RWPE2 (cell line): ENCODE measurements around the gene ZNF276.

Experiments
- ATAC-seq: fragments of 200-7000 bp; cut with Tn5 transposase; 3 replicates; pipeline ENCODE4 v1.9.1; 2021; ENCODE audit warnings: low read depth
- DNase-seq: peaks from one replicate; pipeline ENCODE4 v3.0.0-alpha.2; 2020; ENCODE audit warnings: low spot score
- H3K27ac ChIP-seq: fragments of 450-650 bp; 2 replicates; pipeline ENCODE4 v1.5.1; 2017; ENCODE audit warnings: mild to moderate bottlenecking; ENCODE audit not compliant: poor library complexity, severe bottlenecking
- H3K27me3 ChIP-seq: fragments of 250-450 bp; sonication (Bioruptor Pico); 2 replicates; pipeline ENCODE4 v1.5.1; 2021; ENCODE audit warnings: mild to moderate bottlenecking, moderate library complexity; ENCODE audit not compliant: insufficient read depth, poor library complexity, severe bottlenecking
- H3K36me3 ChIP-seq: fragments of 250-450 bp; sonication (Bioruptor Pico); 2 replicates; pipeline ENCODE4 v1.5.1; 2020; ENCODE audit warnings: low read depth, mild to moderate bottlenecking, moderate library complexity
- H3K4me1 ChIP-seq: fragments of 250-450 bp; sonication (Bioruptor Pico); 2 replicates; pipeline ENCODE4 v1.5.1; 2021; ENCODE audit warnings: mild to moderate bottlenecking, moderate library complexity; ENCODE audit not compliant: insufficient read depth, poor library complexity, severe bottlenecking
- H3K4me3 ChIP-seq: fragments of 250-450 bp; sonication (Bioruptor Pico); 2 replicates; pipeline ENCODE4 v1.5.1; 2021; ENCODE audit warnings: mild to moderate bottlenecking, moderate library complexity; ENCODE audit not compliant: severe bottlenecking
- H3K9me3 ChIP-seq: fragments of 250-450 bp; sonication (Bioruptor Pico); 2 replicates; pipeline ENCODE4 v1.5.1; 2021; ENCODE audit warnings: mild to moderate bottlenecking, moderate library complexity; ENCODE audit not compliant: severe bottlenecking
- TF ChIP-seq, protein P1 (sequence below): fragments of 450-650 bp; IDR thresholded peaks from one replicate; pipeline ENCODE4 v1.5.1; 2017; ENCODE audit warnings: mild to moderate bottlenecking, moderate library complexity; ENCODE audit not compliant: poor library complexity, severe bottlenecking

The ZNF276 gene

DNA sequence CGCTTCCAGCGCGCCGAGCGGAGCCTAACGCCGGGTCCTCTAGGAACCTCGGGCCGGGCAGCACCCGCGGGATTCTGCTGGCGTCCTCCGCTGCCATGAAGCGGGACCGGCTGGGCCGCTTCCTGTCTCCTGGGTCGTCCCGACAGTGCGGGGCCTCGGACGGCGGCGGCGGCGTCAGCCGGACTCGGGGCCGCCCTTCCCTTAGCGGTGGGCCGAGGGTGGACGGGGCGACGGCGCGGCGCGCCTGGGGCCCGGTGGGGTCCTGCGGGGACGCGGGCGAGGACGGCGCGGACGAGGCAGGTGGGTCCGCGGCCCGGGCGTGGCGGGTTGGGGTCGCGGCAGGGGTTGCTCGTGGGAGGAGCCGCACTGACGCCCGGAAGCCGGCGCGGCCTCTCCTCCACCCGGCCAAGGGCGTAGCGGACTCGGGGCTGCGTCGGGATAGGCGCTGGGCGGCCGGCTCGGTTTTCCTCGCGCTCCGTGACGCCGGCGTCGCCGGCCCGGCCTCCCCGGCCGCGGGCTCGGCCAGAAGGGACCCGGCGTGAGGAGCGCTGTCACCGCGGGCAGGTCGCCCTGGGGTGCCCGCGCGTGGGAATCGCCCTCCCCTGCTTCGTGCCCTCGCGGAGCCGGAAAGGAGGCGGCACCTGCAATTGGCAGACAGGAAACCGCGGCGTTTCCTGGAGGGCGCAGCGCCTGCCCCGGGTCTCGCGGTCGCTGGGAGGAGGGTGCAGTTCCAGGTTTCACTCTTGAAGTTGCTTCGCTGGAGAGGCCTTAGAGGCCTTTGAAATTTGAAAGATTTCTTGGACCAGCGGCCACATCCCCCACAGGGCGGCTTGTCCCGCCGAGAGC, 432 bp downstream of the ZNF276 start:
- Histone ChIP-seq H3K36me3 (peaks cover 39% of the 10 kb centered on the region), H3K4me1 (peaks cover 18% of the 10 kb centered on the region), H3K4me3 (peak overlapping the region; percentile 79), H3K27me3 (no peaks in the 10 kb centered on the region), H3K9me3 (no peaks in the 10 kb centered on the region), H3K27ac (peak overlapping the region; percentile 91)
- TF ChIP-seq, protein P1, sequence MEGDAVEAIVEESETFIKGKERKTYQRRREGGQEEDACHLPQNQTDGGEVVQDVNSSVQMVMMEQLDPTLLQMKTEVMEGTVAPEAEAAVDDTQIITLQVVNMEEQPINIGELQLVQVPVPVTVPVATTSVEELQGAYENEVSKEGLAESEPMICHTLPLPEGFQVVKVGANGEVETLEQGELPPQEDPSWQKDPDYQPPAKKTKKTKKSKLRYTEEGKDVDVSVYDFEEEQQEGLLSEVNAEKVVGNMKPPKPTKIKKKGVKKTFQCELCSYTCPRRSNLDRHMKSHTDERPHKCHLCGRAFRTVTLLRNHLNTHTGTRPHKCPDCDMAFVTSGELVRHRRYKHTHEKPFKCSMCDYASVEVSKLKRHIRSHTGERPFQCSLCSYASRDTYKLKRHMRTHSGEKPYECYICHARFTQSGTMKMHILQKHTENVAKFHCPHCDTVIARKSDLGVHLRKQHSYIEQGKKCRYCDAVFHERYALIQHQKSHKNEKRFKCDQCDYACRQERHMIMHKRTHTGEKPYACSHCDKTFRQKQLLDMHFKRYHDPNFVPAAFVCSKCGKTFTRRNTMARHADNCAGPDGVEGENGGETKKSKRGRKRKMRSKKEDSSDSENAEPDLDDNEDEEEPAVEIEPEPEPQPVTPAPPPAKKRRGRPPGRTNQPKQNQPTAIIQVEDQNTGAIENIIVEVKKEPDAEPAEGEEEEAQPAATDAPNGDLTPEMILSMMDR, result no peak
- peak; percentile 80 for DNase-seq
- ATAC-seq, result peak; percentile 20

DNA sequence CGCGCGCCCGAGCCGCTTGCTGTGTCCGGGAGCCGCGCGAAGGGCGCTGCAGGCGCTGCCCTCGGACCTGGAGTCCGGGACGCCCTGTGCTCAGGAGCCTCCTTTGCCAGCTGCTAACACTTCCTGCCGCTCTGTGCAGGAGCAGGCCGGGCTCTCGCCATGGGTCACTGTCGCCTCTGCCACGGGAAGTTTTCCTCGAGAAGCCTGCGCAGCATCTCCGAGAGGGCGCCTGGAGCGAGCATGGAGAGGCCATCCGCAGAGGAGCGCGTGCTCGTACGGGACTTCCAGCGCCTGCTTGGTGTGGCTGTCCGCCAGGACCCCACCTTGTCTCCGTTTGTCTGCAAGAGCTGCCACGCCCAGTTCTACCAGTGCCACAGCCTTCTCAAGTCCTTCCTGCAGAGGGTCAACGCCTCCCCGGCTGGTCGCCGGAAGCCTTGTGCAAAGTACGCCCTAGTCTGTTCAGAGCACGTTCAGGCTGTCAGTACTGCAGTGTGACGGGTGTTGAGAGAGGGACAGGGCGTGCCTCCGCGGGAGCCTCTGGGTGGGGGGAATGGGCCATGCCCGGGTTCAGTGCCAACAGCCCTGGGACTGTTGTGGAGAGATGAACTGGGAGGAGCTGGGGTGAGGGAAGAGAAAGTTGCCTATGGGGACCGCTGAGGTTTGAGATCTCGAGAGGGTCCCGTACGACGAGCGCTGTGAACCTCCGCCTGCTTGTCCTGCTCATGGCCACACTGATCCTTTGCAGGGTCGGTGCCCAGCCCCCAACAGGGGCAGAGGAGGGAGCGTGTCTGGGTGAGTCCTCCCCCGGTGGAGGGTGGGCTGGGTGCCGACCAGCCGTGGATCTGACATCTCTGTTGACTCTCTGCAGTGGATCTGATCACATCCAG, 1.3 kb downstream of the ZNF276 start:
- ATAC-seq (peak; percentile 25), DNase-seq (peak; percentile 91)
- TF ChIP-seq, protein P1, result no peak
- Histone ChIP-seq H3K4me1 (peaks cover 18% of the 10 kb centered on the region), H3K27ac (peak overlapping the region; percentile 91), H3K9me3 (no peaks in the 10 kb centered on the region), H3K36me3 (peaks cover 47% of the 10 kb centered on the region), H3K4me3 (peak overlapping the region; percentile 79), H3K27me3 (no peaks in the 10 kb centered on the region)

DNA sequence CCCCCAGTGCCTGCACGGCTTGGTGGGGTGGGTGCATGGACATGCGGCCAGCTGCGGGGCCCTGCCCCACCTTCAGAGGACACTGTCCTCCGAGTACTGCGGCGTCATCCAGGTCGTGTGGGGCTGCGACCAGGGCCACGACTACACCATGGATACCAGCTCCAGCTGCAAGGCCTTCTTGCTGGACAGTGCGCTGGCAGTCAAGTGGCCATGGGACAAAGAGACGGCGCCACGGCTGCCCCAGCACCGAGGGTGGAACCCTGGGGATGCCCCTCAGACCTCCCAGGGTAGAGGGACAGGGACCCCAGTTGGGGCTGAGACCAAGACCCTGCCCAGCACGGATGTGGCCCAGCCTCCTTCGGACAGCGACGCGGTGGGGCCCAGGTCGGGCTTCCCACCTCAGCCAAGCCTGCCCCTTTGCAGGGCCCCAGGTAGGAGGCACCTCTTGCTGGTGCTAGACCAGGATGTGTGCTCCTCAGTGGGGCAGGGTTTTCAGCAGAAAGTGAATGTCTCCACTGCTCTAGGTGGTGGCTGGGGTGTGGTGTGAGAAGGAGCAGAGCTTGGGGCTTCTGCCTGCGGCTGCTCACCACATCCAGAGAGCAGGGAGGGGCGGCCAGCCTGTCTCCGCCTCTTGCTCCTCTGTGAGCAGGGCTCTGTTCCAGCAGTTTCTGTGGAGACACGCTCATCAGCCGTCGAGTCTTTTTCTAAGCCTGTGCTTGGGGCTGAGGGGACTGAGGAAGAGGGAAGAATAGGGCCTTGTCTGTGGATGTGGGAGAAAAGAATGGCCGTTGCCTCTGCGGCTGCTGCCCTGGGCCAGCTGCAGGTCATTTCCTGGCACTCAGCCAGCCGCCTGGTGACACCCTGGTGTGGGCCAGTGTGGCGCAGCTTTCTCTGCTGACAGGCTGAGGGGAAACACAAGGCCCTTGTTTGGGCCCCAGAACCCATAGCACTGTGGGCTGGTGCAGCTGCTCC, 2.2 kb downstream of the ZNF276 start:
- peaks cover 56% of the 10 kb centered on the region for H3K36me3 ChIP-seq
- peak overlapping the region; percentile 91 for H3K27ac ChIP-seq
- H3K4me3 ChIP-seq, result no peak overlapping the region
- H3K9me3 ChIP-seq, result no peaks in the 10 kb centered on the region
- DNase-seq (no peak), ATAC-seq (no peak)
- TF ChIP-seq, protein P1, result no peak
- H3K27me3 ChIP-seq, result no peaks in the 10 kb centered on the region
- H3K4me1 ChIP-seq, result peaks cover 18% of the 10 kb centered on the region

DNA sequence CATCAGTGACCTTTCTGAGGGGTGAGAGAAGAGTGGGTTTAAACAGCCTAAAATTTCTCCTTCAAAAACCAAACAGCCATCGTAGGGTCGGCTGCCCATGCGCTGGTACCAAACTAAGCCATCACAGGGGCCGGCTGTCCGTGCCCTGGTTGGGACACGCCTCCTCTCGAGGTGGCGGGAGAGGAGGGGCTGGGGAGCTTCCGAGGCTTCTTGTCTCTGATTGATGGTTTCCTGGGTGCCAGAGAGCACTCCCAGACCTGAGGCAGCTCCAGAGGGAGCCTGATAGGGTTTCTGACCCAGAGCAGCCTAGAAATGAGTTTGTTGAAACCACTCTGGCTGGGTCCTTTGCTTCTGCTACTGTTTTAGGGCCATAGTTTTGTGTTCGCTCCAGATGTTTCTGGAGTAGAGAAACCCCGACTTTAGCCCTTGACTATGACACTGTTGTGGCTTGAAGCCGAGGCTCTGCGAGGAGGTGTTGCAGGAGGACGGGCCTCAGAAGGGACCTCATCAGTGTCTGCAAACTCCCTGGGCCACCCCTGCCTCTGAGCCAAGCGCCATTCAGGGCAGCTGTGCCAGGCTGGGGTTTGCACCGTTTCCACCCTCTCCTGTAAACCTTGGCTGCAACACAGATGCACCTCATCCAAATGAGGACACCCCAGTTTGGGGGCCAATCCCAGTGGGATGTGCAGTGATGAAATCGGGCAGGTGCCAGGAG, 6.2 kb downstream of the ZNF276 start:
- H3K9me3 ChIP-seq, result no peaks in the 10 kb centered on the region
- no peak overlapping the region for H3K4me3 ChIP-seq
- H3K27ac ChIP-seq, result no peak overlapping the region
- H3K4me1 ChIP-seq, result peaks cover 5% of the 10 kb centered on the region
- H3K27me3 ChIP-seq, result no peaks in the 10 kb centered on the region
- no peak for DNase-seq
- TF ChIP-seq, protein P1, result no peak
- no peak for ATAC-seq
- peaks cover 95% of the 10 kb centered on the region for H3K36me3 ChIP-seq
